DND-41 (cell line): ENCODE measurements around the gene NR2F1-AS1.

Experiments
- ATAC-seq: fragments of 200-7000 bp; cut with Tn5 transposase; 3 replicates; pipeline ENCODE4 v1.9.1; 2021; ENCODE audit warnings: low read depth; ENCODE audit not compliant: insufficient read depth
- DNase-seq: peaks from one replicate; pipeline ENCODE4 v3.0.0-alpha.2; 2020
- H2AFZ ChIP-seq: 2 replicates; pipeline ENCODE4 v1.6.0; 2012; ENCODE audit warnings: low read depth, low read length
- H3K27ac ChIP-seq: 2 replicates; pipeline ENCODE4 v1.5.1; 2012; ENCODE audit warnings: low read length, inconsistent platforms
- H3K27me3 ChIP-seq: fragments of 200-600 bp; sonication (generic); 2 replicates; pipeline ENCODE4 v1.6.0; 2012; ENCODE audit warnings: low read length, mild to moderate bottlenecking, inconsistent platforms; ENCODE audit not compliant: insufficient read depth, poor library complexity
- H3K36me3 ChIP-seq: 2 replicates; pipeline ENCODE4 v1.5.1; 2012; ENCODE audit warnings: low read length, inconsistent platforms; ENCODE audit not compliant: insufficient read depth
- H3K4me1 ChIP-seq: 2 replicates; pipeline ENCODE4 v1.5.1; 2012; ENCODE audit warnings: mild to moderate bottlenecking, low read length; ENCODE audit not compliant: insufficient read depth
- H3K4me2 ChIP-seq: 2 replicates; pipeline ENCODE4 v1.6.0; 2012; ENCODE audit warnings: mild to moderate bottlenecking, moderate library complexity, low read length, inconsistent platforms; ENCODE audit not compliant: insufficient read depth
- H3K4me3 ChIP-seq, 2 experiments: fragments of 200-600 bp in 1 of 2; shearing (Covaris generic) in 1 of 2; 2 replicates each; pipeline ENCODE4 v1.5.1; 2012 to 2016; ENCODE audit warnings: inconsistent platforms in 2 of 2, low read length in 2 of 2, mild to moderate bottlenecking in 2 of 2, low read depth in 1 of 2, moderate library complexity in 1 of 2
- H3K79me2 ChIP-seq: 2 replicates; pipeline ENCODE4 v1.6.0; 2012; ENCODE audit warnings: low read length, inconsistent platforms; ENCODE audit not compliant: insufficient read depth
- H3K9ac ChIP-seq: 2 replicates; pipeline ENCODE4 v1.6.0; 2012; ENCODE audit warnings: low read depth, mild to moderate bottlenecking, inconsistent platforms, low read length, moderate library complexity
- H3K9me3 ChIP-seq: 2 replicates; pipeline ENCODE4 v1.5.1; 2012; ENCODE audit warnings: low read length, moderate library complexity, mild to moderate bottlenecking, inconsistent platforms; ENCODE audit not compliant: insufficient read depth, severe bottlenecking
- H4K20me1 ChIP-seq: 2 replicates; pipeline ENCODE4 v1.6.0; 2012; ENCODE audit warnings: low read length; ENCODE audit not compliant: insufficient read depth
- EZH2 ChIP-seq: IDR thresholded peaks from 3 replicates; pipeline ENCODE4 v1.6.1; 2012; ENCODE audit warnings: borderline replicate concordance, low read depth, mild to moderate bottlenecking, moderate library complexity, low read length, inconsistent platforms; ENCODE audit not compliant: severe bottlenecking
- TF ChIP-seq, protein P1 (sequence below): IDR thresholded peaks from 2 replicates; pipeline ENCODE4 v1.5.1; 2012; ENCODE audit warnings: borderline replicate concordance, low read length, moderate library complexity, mild to moderate bottlenecking; ENCODE audit not compliant: poor library complexity, severe bottlenecking; ENCODE audit errors: extremely low read depth

NR2F1-AS1 gene

DNA sequence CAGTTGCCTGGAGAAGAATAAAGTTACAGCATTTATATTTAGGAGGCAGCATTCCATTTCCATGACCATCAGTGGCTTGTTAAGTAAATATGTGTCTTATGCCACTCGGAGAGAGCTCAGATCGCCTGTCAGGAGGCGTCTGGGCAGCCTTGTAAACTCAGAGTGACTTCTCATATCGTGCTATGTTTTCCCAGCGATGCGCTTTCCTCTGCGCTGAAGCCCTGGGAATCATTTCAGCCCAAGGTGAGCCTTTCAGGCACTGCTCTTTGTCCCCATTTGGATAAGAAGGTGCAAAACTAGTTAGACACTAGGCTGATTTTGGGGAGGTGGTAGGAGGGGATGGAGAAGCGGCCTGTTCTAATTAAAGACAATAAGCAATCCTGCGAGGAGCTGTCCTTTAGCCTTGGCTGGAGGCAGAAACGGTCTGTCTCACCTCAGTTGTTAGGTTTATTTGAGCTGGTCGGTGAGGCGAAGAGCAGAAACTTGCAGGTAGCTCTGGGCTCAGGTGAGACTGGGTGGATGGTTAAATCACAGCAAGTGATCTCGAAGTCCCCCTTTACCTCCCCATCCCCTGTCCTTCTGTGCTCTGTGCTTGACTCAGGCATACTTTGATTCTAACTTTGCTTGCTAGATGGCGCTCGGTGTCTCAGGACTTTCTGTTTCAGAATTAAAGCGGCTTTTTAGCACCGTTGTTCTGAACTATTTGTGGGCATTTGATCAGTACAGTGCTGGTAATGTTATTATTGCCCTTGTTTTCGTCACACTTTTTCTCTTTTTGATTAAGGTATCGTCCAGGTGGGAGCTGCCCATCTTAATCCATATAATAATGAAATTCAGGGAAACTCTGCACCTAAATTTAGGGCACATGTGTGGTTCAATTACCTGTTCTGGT lies 26.6 kb upstream of the NR2F1-AS1 start:
- Histone ChIP-seq H3K79me2 (no peaks in the 10 kb centered on the region), H3K9me3 (no peaks in the 10 kb centered on the region), H3K9ac (no peak overlapping the region), H2AFZ (no peak overlapping the region), H3K36me3 (no peaks in the 10 kb centered on the region), H4K20me1 (no peaks in the 10 kb centered on the region), H3K27me3 (peaks cover 57% of the 10 kb centered on the region), H3K4me1 (peaks cover 4% of the 10 kb centered on the region; the same call in 1 of the 2 replicates), H3K27ac (no peak overlapping the region), H3K4me3 (0 out of 4 replicates have a peak overlapping the region, but pooled peaks of 1 of the 2 experiments have one; percentile 13), H3K4me2 (peak overlapping the region; percentile 34; the same call in 1 of the 2 replicates)
- TF ChIP-seq, protein P1, sequence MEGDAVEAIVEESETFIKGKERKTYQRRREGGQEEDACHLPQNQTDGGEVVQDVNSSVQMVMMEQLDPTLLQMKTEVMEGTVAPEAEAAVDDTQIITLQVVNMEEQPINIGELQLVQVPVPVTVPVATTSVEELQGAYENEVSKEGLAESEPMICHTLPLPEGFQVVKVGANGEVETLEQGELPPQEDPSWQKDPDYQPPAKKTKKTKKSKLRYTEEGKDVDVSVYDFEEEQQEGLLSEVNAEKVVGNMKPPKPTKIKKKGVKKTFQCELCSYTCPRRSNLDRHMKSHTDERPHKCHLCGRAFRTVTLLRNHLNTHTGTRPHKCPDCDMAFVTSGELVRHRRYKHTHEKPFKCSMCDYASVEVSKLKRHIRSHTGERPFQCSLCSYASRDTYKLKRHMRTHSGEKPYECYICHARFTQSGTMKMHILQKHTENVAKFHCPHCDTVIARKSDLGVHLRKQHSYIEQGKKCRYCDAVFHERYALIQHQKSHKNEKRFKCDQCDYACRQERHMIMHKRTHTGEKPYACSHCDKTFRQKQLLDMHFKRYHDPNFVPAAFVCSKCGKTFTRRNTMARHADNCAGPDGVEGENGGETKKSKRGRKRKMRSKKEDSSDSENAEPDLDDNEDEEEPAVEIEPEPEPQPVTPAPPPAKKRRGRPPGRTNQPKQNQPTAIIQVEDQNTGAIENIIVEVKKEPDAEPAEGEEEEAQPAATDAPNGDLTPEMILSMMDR: peak; percentile 68
- TF ChIP-seq EZH2: no peak
- peak; percentile 26 for DNase-seq
- ATAC-seq: peak; percentile 77

DNA sequence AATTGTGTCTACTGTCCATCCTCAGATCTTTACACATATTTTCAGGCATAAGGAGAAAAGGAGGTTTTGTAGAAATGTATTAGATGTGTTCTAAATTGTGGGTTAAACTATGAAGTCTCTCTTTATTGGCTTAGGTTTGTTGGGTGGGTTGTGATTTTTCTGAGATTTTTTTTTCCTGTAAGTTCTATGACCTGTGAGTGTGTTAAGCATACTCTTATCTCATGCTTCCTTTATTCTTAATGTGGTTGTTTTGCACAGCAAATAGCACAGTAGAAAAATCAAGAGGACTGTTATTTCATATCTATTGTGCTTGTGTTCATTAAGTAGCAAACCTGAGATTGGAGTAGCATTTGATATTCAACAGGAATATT lies 25.3 kb upstream of the NR2F1-AS1 start:
- Histone ChIP-seq H3K79me2 (no peaks in the 10 kb centered on the region), H3K4me1 (peaks cover 4% of the 10 kb centered on the region; the same call in 1 of the 2 replicates), H3K36me3 (no peaks in the 10 kb centered on the region), H3K9me3 (no peaks in the 10 kb centered on the region), H4K20me1 (no peaks in the 10 kb centered on the region), H3K4me3 (no peak overlapping the region), H3K9ac (no peak overlapping the region), H3K27ac (no peak overlapping the region), H3K4me2 (no peak overlapping the region), H2AFZ (no peak overlapping the region), H3K27me3 (peaks cover 47% of the 10 kb centered on the region)
- no peak for TF ChIP-seq EZH2
- TF ChIP-seq, protein P1: no peak
- no peak for ATAC-seq
- DNase-seq: no peak

DNA sequence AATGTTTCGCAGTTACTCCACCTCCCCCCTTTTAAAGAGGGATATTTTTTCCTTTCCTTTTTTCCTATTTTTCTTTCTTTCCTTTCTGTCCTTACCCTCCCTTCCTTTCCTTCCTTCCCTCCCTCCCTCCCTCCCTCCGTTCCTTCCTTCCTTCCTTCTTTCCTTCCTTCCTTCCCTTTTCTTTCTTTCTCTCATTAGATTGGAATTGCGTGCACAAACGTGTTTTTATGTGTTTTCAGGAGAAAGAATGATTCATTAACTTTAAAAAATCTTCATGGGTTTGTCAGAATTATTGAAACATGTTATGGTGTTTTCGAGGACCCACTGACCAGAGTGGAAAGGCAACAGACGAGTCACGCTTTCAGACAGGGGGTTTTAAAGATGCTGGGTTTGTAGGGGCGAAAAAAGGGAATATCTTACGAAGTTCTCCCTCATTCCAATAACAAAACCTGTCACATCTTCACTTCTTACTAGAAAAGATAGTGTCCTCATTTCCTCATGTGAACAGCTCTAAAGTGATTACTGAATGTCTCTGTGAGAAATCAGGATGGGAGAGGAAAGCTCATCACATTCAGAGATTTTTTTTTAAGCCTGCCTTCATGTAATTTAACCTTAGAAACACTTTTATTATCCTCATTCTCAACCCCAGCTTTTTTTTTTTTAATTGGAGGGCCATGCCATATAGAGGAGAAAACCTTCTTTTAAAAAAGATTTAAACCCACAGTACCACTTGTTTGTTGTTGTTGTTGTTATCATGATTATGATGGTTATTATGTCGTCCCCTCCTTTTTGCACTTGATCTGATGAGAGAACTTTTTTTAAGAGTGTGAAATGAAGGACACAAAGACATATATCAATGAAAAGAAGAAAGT lies 23.9 kb upstream of the NR2F1-AS1 start:
- H3K9me3 ChIP-seq: no peaks in the 10 kb centered on the region
- TF ChIP-seq, protein P1: no peak
- no peak for TF ChIP-seq EZH2
- H3K36me3 ChIP-seq: no peaks in the 10 kb centered on the region
- ATAC-seq (no peak), DNase-seq (no peak)
- H3K4me1 ChIP-seq: peaks cover 4% of the 10 kb centered on the region; the same call in 1 of the 2 replicates
- no peak overlapping the region for H3K4me2 ChIP-seq
- H3K4me3 ChIP-seq: no peak overlapping the region
- peaks cover 44% of the 10 kb centered on the region for H3K27me3 ChIP-seq
- H4K20me1 ChIP-seq: no peaks in the 10 kb centered on the region
- H3K9ac ChIP-seq: no peak overlapping the region
- no peak overlapping the region for H3K27ac ChIP-seq
- H2AFZ ChIP-seq: no peak overlapping the region
- no peaks in the 10 kb centered on the region for H3K79me2 ChIP-seq
